Osteoblast (primary cell): ENCODE results near the gene SLC49A3. TPM values are rescaled to one million over a fixed set of nuclear protein-coding genes. Genes with fewer than 3 reads are reported as not detected.

Experiments used
- DNase-seq: peaks from one replicate; pipeline ENCODE4 v3.0.0; 2011; ENCODE audit warnings: low spot score, mixed read lengths; ENCODE audit not compliant: insufficient read length; ENCODE audit errors: missing footprints
- H2AFZ ChIP-seq: 2 replicates; pipeline ENCODE4 v1.6.0; 2011; ENCODE audit warnings: mild to moderate bottlenecking, low read length
- H3K27ac ChIP-seq: 2 replicates; pipeline ENCODE4 v1.5.1; 2011; ENCODE audit warnings: mild to moderate bottlenecking, low read depth, low read length, moderate library complexity
- H3K27me3 ChIP-seq: 2 replicates; pipeline ENCODE4 v1.6.0; 2012; ENCODE audit warnings: mild to moderate bottlenecking, control low read depth, inconsistent platforms, low read length, moderate library complexity; ENCODE audit not compliant: insufficient read depth
- H3K36me3 ChIP-seq: 2 replicates; pipeline ENCODE4 v1.5.1; 2011; ENCODE audit warnings: mild to moderate bottlenecking, low read length, control low read depth, moderate library complexity; ENCODE audit not compliant: insufficient read depth
- H3K4me1 ChIP-seq: 2 replicates; pipeline ENCODE4 v1.5.1; 2011; ENCODE audit warnings: mild to moderate bottlenecking, low read length, control low read depth, moderate library complexity; ENCODE audit not compliant: insufficient read depth
- H3K4me2 ChIP-seq: 2 replicates; pipeline ENCODE4 v1.6.0; 2011; ENCODE audit warnings: mild to moderate bottlenecking, low read length; ENCODE audit not compliant: insufficient read depth
- H3K4me3 ChIP-seq: fragments of 200-600 bp; sonication (generic); 3 replicates; pipeline ENCODE4 v1.5.1; 2012; ENCODE audit warnings: mild to moderate bottlenecking, low read length, inconsistent platforms; ENCODE audit not compliant: insufficient read depth
- H3K79me2 ChIP-seq: 2 replicates; pipeline ENCODE4 v1.6.0; 2012; ENCODE audit warnings: mild to moderate bottlenecking, low read length, control low read depth, inconsistent platforms; ENCODE audit not compliant: insufficient read depth
- H3K9me3 ChIP-seq: 2 replicates; pipeline ENCODE4 v1.5.1; 2011; ENCODE audit warnings: low read depth, low read length, control low read depth
- H4K20me1 ChIP-seq: 2 replicates; pipeline ENCODE4 v1.6.0; 2012; ENCODE audit warnings: mild to moderate bottlenecking, low read length, control low read depth; ENCODE audit not compliant: insufficient read depth
- total RNA-seq: library from RNA; depleted of rRNA; stranded (reverse); fragments of >200 nt; gene quantifications from 2 replicates; pipeline ENCODE4 v1.2.3, GENCODE V29; 2012
- TF ChIP-seq, protein P1 (sequence below): IDR thresholded peaks from 2 replicates; pipeline ENCODE4 v1.5.1; 2011; ENCODE audit warnings: mild to moderate bottlenecking, low read depth, low read length, moderate library complexity; ENCODE audit errors: extremely low read depth

SLC49A3 gene
- total RNA-seq, 1 donor = 11.6 TPM

DNA sequence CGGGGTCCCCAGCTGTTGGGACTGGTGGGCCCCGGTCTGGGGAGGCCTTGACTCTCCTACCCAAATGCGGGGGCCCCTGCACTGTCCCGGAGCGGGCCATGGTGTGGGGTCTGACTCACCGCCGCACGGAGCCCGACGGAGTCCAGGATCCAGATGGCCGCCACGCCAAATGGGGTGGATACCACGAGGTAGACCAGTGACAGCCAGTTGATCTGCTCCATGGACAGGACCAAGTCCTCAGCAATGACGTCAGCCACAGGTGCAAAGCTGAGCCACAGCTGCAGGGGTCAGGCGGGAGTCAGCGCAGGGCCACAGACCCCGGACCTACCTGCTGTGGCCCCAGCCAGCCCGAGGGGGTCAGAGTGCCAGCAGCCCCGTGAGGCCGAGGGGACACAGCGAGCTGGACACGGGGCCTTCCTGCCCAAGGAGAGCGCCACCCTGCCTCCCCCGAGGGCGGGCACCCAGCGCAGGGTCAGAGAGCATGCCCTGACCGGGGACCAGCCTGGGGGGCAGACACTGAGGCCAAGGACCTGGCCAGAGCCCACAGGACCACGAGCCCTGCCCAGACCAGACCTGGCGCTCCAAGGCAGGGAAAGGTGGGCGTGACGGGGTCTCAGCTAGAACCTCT, 2.4 kb downstream of the SLC49A3 start:
- Histone ChIP-seq H3K4me3 (no peak overlapping the region), H3K36me3 (no peaks in the 10 kb centered on the region), H4K20me1 (peaks cover 6% of the 10 kb centered on the region), H3K4me1 (peaks cover 30% of the 10 kb centered on the region), H3K4me2 (peak overlapping the region; percentile 78), H3K27me3 (no peaks in the 10 kb centered on the region), H3K27ac (peak overlapping the region; percentile 94), H2AFZ (no peak overlapping the region), H3K79me2 (no peaks in the 10 kb centered on the region), H3K9me3 (no peaks in the 10 kb centered on the region)
- TF ChIP-seq, protein P1, sequence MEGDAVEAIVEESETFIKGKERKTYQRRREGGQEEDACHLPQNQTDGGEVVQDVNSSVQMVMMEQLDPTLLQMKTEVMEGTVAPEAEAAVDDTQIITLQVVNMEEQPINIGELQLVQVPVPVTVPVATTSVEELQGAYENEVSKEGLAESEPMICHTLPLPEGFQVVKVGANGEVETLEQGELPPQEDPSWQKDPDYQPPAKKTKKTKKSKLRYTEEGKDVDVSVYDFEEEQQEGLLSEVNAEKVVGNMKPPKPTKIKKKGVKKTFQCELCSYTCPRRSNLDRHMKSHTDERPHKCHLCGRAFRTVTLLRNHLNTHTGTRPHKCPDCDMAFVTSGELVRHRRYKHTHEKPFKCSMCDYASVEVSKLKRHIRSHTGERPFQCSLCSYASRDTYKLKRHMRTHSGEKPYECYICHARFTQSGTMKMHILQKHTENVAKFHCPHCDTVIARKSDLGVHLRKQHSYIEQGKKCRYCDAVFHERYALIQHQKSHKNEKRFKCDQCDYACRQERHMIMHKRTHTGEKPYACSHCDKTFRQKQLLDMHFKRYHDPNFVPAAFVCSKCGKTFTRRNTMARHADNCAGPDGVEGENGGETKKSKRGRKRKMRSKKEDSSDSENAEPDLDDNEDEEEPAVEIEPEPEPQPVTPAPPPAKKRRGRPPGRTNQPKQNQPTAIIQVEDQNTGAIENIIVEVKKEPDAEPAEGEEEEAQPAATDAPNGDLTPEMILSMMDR = no peak
- no peak for DNase-seq

DNA sequence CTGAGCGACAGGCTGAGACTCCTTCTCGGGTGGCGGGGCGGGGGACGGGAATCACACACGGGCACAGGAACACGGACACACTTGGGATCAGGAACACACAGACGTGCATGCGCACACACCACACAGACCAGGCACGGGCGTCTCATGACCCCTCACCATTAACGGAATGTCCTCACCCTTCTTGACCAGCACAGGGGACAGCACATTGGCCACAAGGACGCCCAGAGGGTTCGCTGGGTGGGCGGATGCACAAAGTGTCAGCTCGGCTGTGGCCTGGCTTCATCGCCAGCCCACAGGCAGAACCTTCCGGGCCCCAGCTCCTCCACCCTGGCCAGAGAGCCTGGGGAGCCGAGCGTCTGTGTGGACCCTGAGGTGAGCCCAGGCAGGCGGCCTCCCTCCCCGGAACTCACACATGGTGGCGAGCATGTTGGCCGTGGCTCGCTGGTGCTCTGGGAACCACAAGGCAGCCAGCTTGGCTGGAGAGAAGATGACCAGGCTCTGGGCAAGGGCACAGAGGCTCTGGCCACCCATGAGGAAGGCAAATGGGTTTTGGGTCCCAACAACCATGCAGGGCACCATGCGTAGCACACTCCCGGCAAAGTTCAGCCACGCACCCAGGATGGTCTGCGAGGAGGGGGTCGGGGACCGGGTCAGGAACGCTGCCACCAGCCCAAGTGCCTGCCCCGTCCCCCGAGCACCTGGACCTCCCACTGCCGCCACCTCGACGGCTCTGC, 3.1 kb downstream of the SLC49A3 start:
- H3K4me2 ChIP-seq = no peak overlapping the region
- no peaks in the 10 kb centered on the region for H3K9me3 ChIP-seq
- H3K79me2 ChIP-seq = no peaks in the 10 kb centered on the region
- no peak overlapping the region for H3K27ac ChIP-seq
- no peaks in the 10 kb centered on the region for H3K36me3 ChIP-seq
- H4K20me1 ChIP-seq = peaks cover 6% of the 10 kb centered on the region
- no peak overlapping the region for H3K4me3 ChIP-seq
- H3K27me3 ChIP-seq = no peaks in the 10 kb centered on the region
- no peak for DNase-seq
- TF ChIP-seq, protein P1 = no peak
- no peak overlapping the region for H2AFZ ChIP-seq
- H3K4me1 ChIP-seq = peaks cover 34% of the 10 kb centered on the region

GRCh38 chr4:684623-685327, 4.2 kb downstream of the SLC49A3 start:
- peaks cover 39% of the 10 kb centered on the region for H3K4me1 ChIP-seq
- TF ChIP-seq, protein P1 = no peak
- H3K9me3 ChIP-seq = no peaks in the 10 kb centered on the region
- H3K27ac ChIP-seq = no peak overlapping the region
- no peak for DNase-seq
- no peak overlapping the region for H3K4me3 ChIP-seq
- no peaks in the 10 kb centered on the region for H3K36me3 ChIP-seq
- peaks cover 6% of the 10 kb centered on the region for H4K20me1 ChIP-seq
- no peaks in the 10 kb centered on the region for H3K79me2 ChIP-seq
- H3K4me2 ChIP-seq = no peak overlapping the region
- no peaks in the 10 kb centered on the region for H3K27me3 ChIP-seq
- H2AFZ ChIP-seq = no peak overlapping the region
